Activated CD8-positive, alpha-beta T cell treated with anti-CD3 and anti-CD28 coated beads for 36 hours (primary cell): ENCODE results near the gene ZNF75A. TPM values are rescaled to one million over a fixed set of nuclear protein-coding genes. Genes with fewer than 3 reads are reported as not detected.

Experiments used
- ATAC-seq: fragments of 200-7000 bp; cut with Tn5 transposase; one replicate; pipeline ENCODE4 v1.10.0; 2021; ENCODE audit warnings: mild to moderate bottlenecking, moderate library complexity
- CTCF ChIA-PET: fragments of 350-600 bp; sonication (Branson Sonifier 250); formaldehyde crosslinking; loops from one replicate; lab custom pipeline; 2021; ENCODE audit warnings: antibody characterized with exemption; lab: Charles Lee
- POLR2A ChIA-PET: fragments of 350-600 bp; sonication (Branson Sonifier 250); formaldehyde crosslinking; loops from one replicate; lab custom pipeline; 2021; ENCODE audit warnings: antibody characterized with exemption; lab: Charles Lee
- DNase-seq: peaks from one replicate; pipeline ENCODE4 v3.0.0-alpha.2; 2020
- H3K27ac Mint-ChIP-seq: one replicate; pipeline ENCODE4 v1.8.0; 2021; ENCODE audit warnings: mild to moderate bottlenecking, mixed read lengths
- H3K27me3 Mint-ChIP-seq: one replicate; pipeline ENCODE4 v1.8.0; 2021; ENCODE audit warnings: mixed read lengths
- H3K36me3 Mint-ChIP-seq: one replicate; pipeline ENCODE4 v1.8.0; 2021; ENCODE audit warnings: low read depth, mixed read lengths
- H3K4me1 Mint-ChIP-seq: one replicate; pipeline ENCODE4 v1.8.0; 2021; ENCODE audit warnings: low read depth, mixed read lengths
- H3K4me3 Mint-ChIP-seq: one replicate; pipeline ENCODE4 v1.8.0; 2021; ENCODE audit warnings: mild to moderate bottlenecking, moderate library complexity, mixed read lengths
- H3K9me3 Mint-ChIP-seq: one replicate; pipeline ENCODE4 v1.8.0; 2021; ENCODE audit warnings: mixed read lengths
- intact Hi-C: fragments of 100-400 bp; cut with micrococcal nuclease; formaldehyde crosslinking; loops from one replicate; pipeline ENCODE4 v1.10.0; 2022
- total RNA-seq, 2 experiments: library from RNA; stranded (reverse); gene quantifications; one replicate each; pipeline ENCODE4 v1.2.3, GENCODE V29; 2021
- TF ChIP-seq, protein P1 (sequence below): fragments of 200-600 bp; IDR thresholded peaks from one replicate; pipeline ENCODE4 v1.8.0; 2022; ENCODE audit warnings: antibody characterized with exemption, mild to moderate bottlenecking

The ZNF75A gene
- total RNA-seq, 2 experiments from 2014 or later = 21.2 to 21.7 TPM

DNA sequence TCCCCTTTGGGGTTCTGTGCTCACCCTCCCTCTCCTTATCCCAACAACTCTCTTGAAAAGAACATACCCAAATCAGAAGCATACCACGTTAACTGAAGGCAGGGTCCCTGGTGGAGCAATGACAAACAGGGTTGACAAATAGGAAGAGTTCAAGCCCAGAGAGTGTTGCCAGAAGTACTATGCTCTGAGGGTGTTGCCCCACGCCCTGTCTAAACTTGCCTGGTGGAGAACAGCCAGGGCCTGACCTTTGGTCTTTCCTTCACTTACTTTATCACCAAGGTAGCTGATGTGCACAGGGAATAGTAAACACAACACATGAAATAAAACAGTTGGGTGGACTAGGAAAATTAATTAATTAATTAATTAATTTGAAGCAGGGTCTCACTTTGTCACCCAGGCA, 23.3 kb downstream of the ZNF75A start:
- no peak for DNase-seq
- Mint-ChIP-seq H3K27me3 (no peaks in the 10 kb centered on the region), H3K4me3 (no peak overlapping the region), H3K9me3 (peaks cover 11% of the 10 kb centered on the region), H3K36me3 (peaks cover 4% of the 10 kb centered on the region), H3K27ac (no peak overlapping the region), H3K4me1 (no peaks in the 10 kb centered on the region)
- no peak for ATAC-seq
- TF ChIP-seq, protein P1, sequence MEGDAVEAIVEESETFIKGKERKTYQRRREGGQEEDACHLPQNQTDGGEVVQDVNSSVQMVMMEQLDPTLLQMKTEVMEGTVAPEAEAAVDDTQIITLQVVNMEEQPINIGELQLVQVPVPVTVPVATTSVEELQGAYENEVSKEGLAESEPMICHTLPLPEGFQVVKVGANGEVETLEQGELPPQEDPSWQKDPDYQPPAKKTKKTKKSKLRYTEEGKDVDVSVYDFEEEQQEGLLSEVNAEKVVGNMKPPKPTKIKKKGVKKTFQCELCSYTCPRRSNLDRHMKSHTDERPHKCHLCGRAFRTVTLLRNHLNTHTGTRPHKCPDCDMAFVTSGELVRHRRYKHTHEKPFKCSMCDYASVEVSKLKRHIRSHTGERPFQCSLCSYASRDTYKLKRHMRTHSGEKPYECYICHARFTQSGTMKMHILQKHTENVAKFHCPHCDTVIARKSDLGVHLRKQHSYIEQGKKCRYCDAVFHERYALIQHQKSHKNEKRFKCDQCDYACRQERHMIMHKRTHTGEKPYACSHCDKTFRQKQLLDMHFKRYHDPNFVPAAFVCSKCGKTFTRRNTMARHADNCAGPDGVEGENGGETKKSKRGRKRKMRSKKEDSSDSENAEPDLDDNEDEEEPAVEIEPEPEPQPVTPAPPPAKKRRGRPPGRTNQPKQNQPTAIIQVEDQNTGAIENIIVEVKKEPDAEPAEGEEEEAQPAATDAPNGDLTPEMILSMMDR = no peak
- CTCF ChIA-PET = no interaction called here
- intact Hi-C loops = no loop called here
- POLR2A ChIA-PET = no interaction called here

DNA sequence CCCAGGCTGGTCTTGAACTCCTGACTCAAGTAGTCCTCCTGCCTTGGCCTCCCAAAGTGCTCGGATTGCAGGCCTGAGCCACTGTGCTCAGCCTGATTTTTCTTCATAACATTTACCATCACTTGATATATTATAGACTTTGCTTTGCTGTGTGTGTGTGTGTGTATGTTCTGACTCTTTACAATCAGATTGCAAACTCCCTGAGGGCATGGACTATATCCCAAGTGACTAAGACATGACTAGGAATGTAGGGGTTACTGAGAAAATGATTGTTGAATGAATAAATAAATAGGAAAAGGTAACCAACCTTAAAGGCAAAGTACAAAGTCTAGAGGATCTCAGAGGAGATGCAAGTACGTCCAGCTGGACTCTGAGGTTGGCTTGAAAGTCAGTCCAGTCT, 40.7 kb downstream of the ZNF75A start:
- Mint-ChIP-seq H3K36me3 (no peaks in the 10 kb centered on the region), H3K4me1 (peaks cover 3% of the 10 kb centered on the region), H3K9me3 (no peaks in the 10 kb centered on the region), H3K27me3 (no peaks in the 10 kb centered on the region), H3K27ac (no peak overlapping the region), H3K4me3 (no peak overlapping the region)
- ChIA-PET CTCF (no interaction called here), POLR2A (no interaction called here)
- ATAC-seq = no peak
- TF ChIP-seq, protein P1 = no peak
- DNase-seq = no peak
- intact Hi-C loops = no loop called here

DNA sequence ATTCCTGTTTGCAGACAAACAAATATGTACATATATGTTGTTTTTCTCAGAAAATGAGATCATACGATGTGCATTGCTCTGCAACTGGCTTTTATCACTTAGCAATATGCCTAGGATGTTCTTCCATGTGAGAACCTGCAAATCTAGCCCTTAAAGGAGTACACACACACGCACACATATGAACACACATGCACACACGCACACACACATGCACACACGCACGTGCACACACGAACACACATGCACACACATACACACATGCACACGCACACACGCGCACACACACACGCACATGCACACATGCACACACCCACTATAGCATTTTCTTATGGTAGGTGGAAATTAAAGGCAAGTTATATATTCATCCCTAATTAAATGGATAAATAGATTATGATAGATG, 42.3 kb downstream of the ZNF75A start:
- no peak overlapping the region for H3K27ac Mint-ChIP-seq

DNA sequence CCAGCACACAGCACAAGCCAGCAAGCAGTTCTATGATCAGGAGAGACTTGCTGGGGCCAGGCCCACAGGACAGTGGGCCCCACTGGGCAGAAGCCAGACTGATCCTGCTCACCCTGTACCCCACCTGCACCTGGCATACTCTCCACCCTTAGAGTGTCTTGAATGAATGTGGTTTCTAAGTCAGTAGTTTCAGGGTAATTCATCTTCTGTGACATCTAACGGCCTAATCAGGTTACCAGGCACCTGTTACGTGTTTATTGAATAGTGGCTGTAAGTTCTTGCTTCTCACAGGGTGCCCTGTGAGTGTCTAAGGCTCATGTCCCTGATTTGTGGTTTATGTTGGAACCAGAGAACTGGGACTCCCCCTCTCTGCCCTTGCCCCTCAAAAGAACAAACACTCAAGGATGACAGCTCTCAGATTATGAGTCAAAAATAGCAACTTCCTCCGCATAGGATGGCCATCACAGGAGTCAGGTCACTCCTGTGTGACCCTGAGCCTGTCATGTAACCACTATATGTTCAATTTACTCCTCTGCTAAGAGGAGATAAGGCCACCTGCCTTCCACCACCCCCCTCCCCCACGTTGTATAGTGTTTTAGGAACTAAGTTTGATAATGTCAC, 43.4 kb downstream of the ZNF75A start:
- TF ChIP-seq, protein P1 = no peak
- CTCF ChIA-PET = no interaction called here
- DNase-seq = peak; percentile 12

More for the DNA sequence above, 42.3 kb downstream of the ZNF75A start:
- ChIA-PET POLR2A (no interaction called here), CTCF (no interaction called here)
- DNase-seq = no peak
- Mint-ChIP-seq H3K4me1 (peaks cover 3% of the 10 kb centered on the region), H3K4me3 (no peak overlapping the region), H3K9me3 (no peaks in the 10 kb centered on the region), H3K36me3 (no peaks in the 10 kb centered on the region), H3K27me3 (no peaks in the 10 kb centered on the region)
- intact Hi-C loops = no loop called here
- TF ChIP-seq, protein P1 = no peak
- no peak for ATAC-seq

DNA sequence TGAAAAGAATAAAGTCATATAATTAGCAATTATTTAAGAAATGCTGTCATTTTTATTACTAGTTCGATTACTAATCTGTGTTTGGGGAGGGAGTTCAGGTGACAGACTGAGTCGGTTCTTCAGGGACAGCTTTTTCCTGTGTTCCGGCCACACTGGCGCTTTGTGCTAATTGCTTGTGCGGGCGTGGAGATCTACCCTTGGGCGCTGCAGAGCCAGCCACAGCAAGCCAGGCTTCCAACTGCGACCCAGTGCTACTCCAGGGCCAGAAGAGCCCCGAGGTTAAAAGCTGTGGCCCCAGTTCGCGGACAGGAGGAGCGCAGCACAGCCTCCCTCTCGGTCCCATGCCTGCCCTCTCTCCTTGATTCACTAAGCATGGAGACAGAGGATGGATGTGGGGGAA, 43.9 kb downstream of the ZNF75A start:
- H3K36me3 Mint-ChIP-seq = no peaks in the 10 kb centered on the region
- CTCF ChIA-PET = no interaction called here
- no peak for DNase-seq
- H3K4me3 Mint-ChIP-seq = no peak overlapping the region
- TF ChIP-seq, protein P1 = no peak
- no peaks in the 10 kb centered on the region for H3K27me3 Mint-ChIP-seq
- ATAC-seq = no peak
- no peak overlapping the region for H3K27ac Mint-ChIP-seq
- peaks cover 2% of the 10 kb centered on the region for H3K9me3 Mint-ChIP-seq
- intact Hi-C loops = no loop called here
- POLR2A ChIA-PET = no interaction called here
- H3K4me1 Mint-ChIP-seq = peaks cover 3% of the 10 kb centered on the region

More for the DNA sequence above, 43.4 kb downstream of the ZNF75A start:
- ATAC-seq = peak; percentile 82
- Mint-ChIP-seq H3K4me1 (peaks cover 3% of the 10 kb centered on the region), H3K4me3 (no peak overlapping the region), H3K36me3 (no peaks in the 10 kb centered on the region), H3K27me3 (no peaks in the 10 kb centered on the region), H3K9me3 (peaks cover under 1% of the 10 kb centered on the region), H3K27ac (no peak overlapping the region)
- intact Hi-C loops = no loop called here
- POLR2A ChIA-PET = no interaction called here
